Left lung (tissue), 10 donors: ENCODE measurements around the gene TOMT. TPM values are rescaled to one million over a fixed set of nuclear protein-coding genes. Genes with fewer than 3 reads are reported as not detected.
"Not testable (repeated sequence)": the region's sequence is repeated elsewhere in the genome, so short reads cannot be mapped to it uniquely, and the experiment has no call there.

Experiments
- ATAC-seq: fragments of 200-7000 bp; cut with Tn5 transposase; one replicate; pipeline ENCODE4 v1.9.1; 2020; ENCODE audit warnings: moderate library complexity
- DNase-seq, 4 donors: peaks; one replicate each; pipeline ENCODE4 v3.0.0-alpha.2; 2013 to 2020
- H3K27ac ChIP-seq, 2 donors: fragments of 200-600 bp; sonication (generic) in 1 of 2; one replicate each; pipeline versions ENCODE4 v1.5.0 to v1.8.0; 2020 to 2021
- H3K27me3 ChIP-seq, 2 donors: fragments of 200-600 bp; sonication (generic) in 1 of 2; one replicate each; pipeline versions ENCODE4 v1.5.0 to v1.8.0; 2020 to 2021
- H3K36me3 ChIP-seq, 2 donors: fragments of 200-600 bp; sonication (generic) in 1 of 2; one replicate each; pipeline versions ENCODE4 v1.5.0 to v1.8.0; 2020 to 2021
- H3K4me1 ChIP-seq, 2 donors: fragments of 200-600 bp; one replicate each; pipeline ENCODE4 v1.8.0; 2021
- H3K4me3 ChIP-seq, 2 donors: fragments of 200-600 bp; sonication (generic) in 1 of 2; one replicate each; pipeline versions ENCODE4 v1.5.0 to v1.8.0; 2020 to 2021; ENCODE audit warnings: mild to moderate bottlenecking in 1 of 2
- H3K9me3 ChIP-seq, 2 donors: fragments of 200-600 bp; sonication (generic) in 1 of 2; one replicate each; pipeline versions ENCODE4 v1.5.0 to v1.8.0; 2020 to 2021
- CTCF ChIP-seq, 2 donors: fragments of 200-600 bp; sonication (generic) in 1 of 2; IDR thresholded peaks; one replicate each; pipeline versions ENCODE4 v1.5.0 to v1.8.0; 2021; ENCODE audit warnings: antibody characterized with exemption in 2 of 2
- intact Hi-C, 2 donors: fragments of 100-400 bp; cut with DNase I; formaldehyde crosslinking; loops; one replicate each; pipeline versions ENCODE4 v1.11.2 to v1.14.2; 2022
- polyA plus RNA-seq, 6 donors: library from polyadenylated mRNA; unstranded; fragments of 120-200 nt; gene quantifications; one replicate each; pipeline ENCODE4 v1.2.1, GENCODE V29; 2013; ENCODE audit not compliant: insufficient read length in 6 of 6
- total RNA-seq, 2 donors: library from RNA; stranded (reverse); fragmentation: NEBNext Ultra II Directional; extraction: Animal tissue kit (Norgen Biotek cat#: 25700); gene quantifications; one replicate each; pipeline ENCODE4 v1.2.1, GENCODE V29; 2021
- donor health status: DM: no; HTN: yes; CAD: no.
- donor health status: DM: no; HTN: no; CAD: no.

The TOMT gene
- total and polyA plus RNA-seq, 8 donors = not detected

GRCh38 chr11:72146625-72147024 lies 40.9 kb downstream of the TOMT start:
- Histone ChIP-seq H3K4me1 (peaks cover 0 to 11% of the 10 kb centered on the region in 2 donors), H3K9me3 (no peaks in the 10 kb centered on the region), H3K4me3 (no peak overlapping the region), H3K27me3 (no peaks in the 10 kb centered on the region), H3K27ac (no peak overlapping the region), H3K36me3 (no peaks in the 10 kb centered on the region)
- intact Hi-C loops = no loop called here
- TF ChIP-seq CTCF (IDR thresholded peaks at IDR 0.05) = no peak
- ATAC-seq = no peak
- no peak for DNase-seq

GRCh38 chr11:72150882-72151281 lies 45.2 kb downstream of the TOMT start:
- TF ChIP-seq CTCF (IDR thresholded peaks at IDR 0.05) = no peak
- DNase-seq (no peak), ATAC-seq (no peak)
- H3K4me1 ChIP-seq = no peaks in the 10 kb centered on the region
- H3K4me3 ChIP-seq = no peak overlapping the region
- H3K27me3 ChIP-seq = no peaks in the 10 kb centered on the region
- no peaks in the 10 kb centered on the region for H3K36me3 ChIP-seq
- no peak overlapping the region for H3K27ac ChIP-seq
- intact Hi-C loops = no loop called here
- H3K9me3 ChIP-seq = no peaks in the 10 kb centered on the region

- intact Hi-C loops, H3K27me3 ChIP-seq, H3K4me3 ChIP-seq, DNase-seq, ATAC-seq, H3K27ac ChIP-seq, H3K4me1 ChIP-seq, H3K9me3 ChIP-seq, H3K36me3 ChIP-seq: not testable (repeated sequence)
Measured at GRCh38 chr11:72153874-72154273, 48.1 kb downstream of the TOMT start.

GRCh38 chr11:72154816-72155215 lies 49.1 kb downstream of the TOMT start:
- Histone ChIP-seq H3K27ac (no peak overlapping the region), H3K4me1 (no peaks in the 10 kb centered on the region), H3K9me3 (no peaks in the 10 kb centered on the region), H3K27me3 (peaks cover 0 to 4% of the 10 kb centered on the region in 2 donors), H3K4me3 (no peak overlapping the region), H3K36me3 (no peaks in the 10 kb centered on the region)
- intact Hi-C loops = no loop called here
- DNase-seq = no peak
- no peak for ATAC-seq
- TF ChIP-seq CTCF (IDR thresholded peaks at IDR 0.05) = no peak

GRCh38 chr11:72155751-72156150 lies 50.0 kb downstream of the TOMT start:
- Histone ChIP-seq H3K9me3 (no peaks in the 10 kb centered on the region), H3K4me1 (no peaks in the 10 kb centered on the region), H3K36me3 (no peaks in the 10 kb centered on the region), H3K27ac (no peak overlapping the region), H3K27me3 (peaks cover 0 to 4% of the 10 kb centered on the region in 2 donors), H3K4me3 (no peak overlapping the region)
- DNase-seq = no peak
- no peak for TF ChIP-seq CTCF (IDR thresholded peaks at IDR 0.05)
- no peak for ATAC-seq
- intact Hi-C loops = no loop called here

GRCh38 chr11:72157131-72157530 lies 51.4 kb downstream of the TOMT start:
- no peaks in the 10 kb centered on the region for H3K4me1 ChIP-seq
- ATAC-seq (no peak), DNase-seq (no peak)
- no peak for TF ChIP-seq CTCF (IDR thresholded peaks at IDR 0.05)
- intact Hi-C loops = no loop called here
- no peaks in the 10 kb centered on the region for H3K9me3 ChIP-seq
- no peak overlapping the region for H3K4me3 ChIP-seq
- H3K27me3 ChIP-seq = peaks cover 0 to 4% of the 10 kb centered on the region in 2 donors
- no peak overlapping the region for H3K27ac ChIP-seq
- H3K36me3 ChIP-seq = no peaks in the 10 kb centered on the region
